GM12873 (cell line): Measurements from ENCODE around the gene ATP1A2.

Experiments
- CTCF ChIP-seq: IDR thresholded peaks from 2 replicates; pipeline ENCODE4 v1.5.1; 2012; ENCODE audit warnings: low read depth, mild to moderate bottlenecking, moderate library complexity, low read length, control low read depth; ENCODE audit not compliant: insufficient read depth; ENCODE audit errors: missing control alignments

Gene ATP1A2

GRCh38 chr1:160122978-160123495, 7.5 kb downstream of the ATP1A2 start:
- TF ChIP-seq CTCF: no peak

GRCh38 chr1:160123726-160124125, 8.2 kb downstream of the ATP1A2 start:
- no peak for TF ChIP-seq CTCF

- TF ChIP-seq CTCF: peak; percentile 7
Measured at GRCh38 chr1:160124705-160125478, 9.3 kb downstream of the ATP1A2 start.

GRCh38 chr1:160125746-160126145, 10.2 kb downstream of the ATP1A2 start:
- TF ChIP-seq CTCF: no peak

GRCh38 chr1:160127381-160127780, 11.8 kb downstream of the ATP1A2 start:
- no peak for TF ChIP-seq CTCF

- no peak for TF ChIP-seq CTCF
Measured at GRCh38 chr1:160127865-160128523, 12.4 kb downstream of the ATP1A2 start.

- TF ChIP-seq CTCF: no peak
Measured at GRCh38 chr1:160128636-160129035, 13.1 kb downstream of the ATP1A2 start.
